ENCODE measurements around the gene ODAD2.

ODAD2 gene

GRCh38 chr10:27770181-27770580, 228.7 kb downstream of the ODAD2 start:
- no peak for DNase-seq
